Measurements from ENCODE around the gene POU2F1. TPM values are rescaled to one million over a fixed set of nuclear protein-coding genes. Genes with fewer than 3 reads are reported as not detected.

POU2F1 gene
- total and polyA plus RNA-seq, 2 experiments from 2014 or later: 38.8 to 66.1 TPM

- no peak for TF ChIP-seq ZNF462 (CRISPR knock-in tag; IDR thresholded peaks at IDR 0.05)
- TF ChIP-seq JUNB (IDR thresholded peaks at IDR 0.05; ENCODE audit: unreplicated experiment): no peak
- no peak for TF ChIP-seq NANOG (IDR thresholded peaks at IDR 0.05; ENCODE audit: borderline replicate concordance)
Measured at GRCh38 chr1:167297222-167298214, 76.8 kb downstream of the POU2F1 start (continued).

DNA sequence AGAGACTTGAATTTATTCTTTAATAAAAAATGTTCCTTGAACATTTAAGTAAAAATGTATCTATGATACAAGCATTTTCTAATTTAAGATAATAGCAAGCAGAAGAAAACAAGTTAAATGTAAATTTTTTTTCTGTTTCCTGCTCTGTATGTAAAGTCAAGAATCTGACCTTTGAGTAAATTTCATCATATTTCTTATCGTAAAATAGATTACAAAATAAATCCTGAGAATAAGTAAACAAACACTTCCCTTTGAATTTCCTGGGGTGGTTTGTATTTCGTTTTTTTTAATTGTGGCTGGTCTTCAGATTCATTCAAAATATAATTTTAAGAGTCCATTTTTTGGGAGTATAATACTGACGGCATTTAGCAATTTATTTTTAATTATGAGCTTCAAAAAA, 77.6 kb downstream of the POU2F1 start:
- peaks cover 98% of the 10 kb centered on the region for H3K79me2 ChIP-seq (replicated peaks; ENCODE audit: insufficient read depth)
- Mint-ChIP-seq H3K4me3 (no peak overlapping the region), H3K27ac (no peak overlapping the region), H3K27me3 (ENCODE audit: insufficient read depth, low read depth, poor library complexity) (peaks cover 9% of the 10 kb centered on the region), H3K4me1 (peaks cover 36% of the 10 kb centered on the region), H3K9me3 (no peaks in the 10 kb centered on the region), H3K36me3 (ENCODE audit: low read depth) (peaks cover 3% of the 10 kb centered on the region; the same call in 2 of the 3 replicates)
- H3K27me3 ChIP-seq (ENCODE audit: insufficient read depth): no peaks in the 10 kb centered on the region
- TF ChIP-seq, protein P1, sequence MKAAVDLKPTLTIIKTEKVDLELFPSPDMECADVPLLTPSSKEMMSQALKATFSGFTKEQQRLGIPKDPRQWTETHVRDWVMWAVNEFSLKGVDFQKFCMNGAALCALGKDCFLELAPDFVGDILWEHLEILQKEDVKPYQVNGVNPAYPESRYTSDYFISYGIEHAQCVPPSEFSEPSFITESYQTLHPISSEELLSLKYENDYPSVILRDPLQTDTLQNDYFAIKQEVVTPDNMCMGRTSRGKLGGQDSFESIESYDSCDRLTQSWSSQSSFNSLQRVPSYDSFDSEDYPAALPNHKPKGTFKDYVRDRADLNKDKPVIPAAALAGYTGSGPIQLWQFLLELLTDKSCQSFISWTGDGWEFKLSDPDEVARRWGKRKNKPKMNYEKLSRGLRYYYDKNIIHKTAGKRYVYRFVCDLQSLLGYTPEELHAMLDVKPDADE (IDR thresholded peaks at IDR 0.05): no peak
- TF ChIP-seq NANOG (IDR thresholded peaks at IDR 0.05; ENCODE audit: borderline replicate concordance) (no peak), POLR2AphosphoS5 (IDR thresholded peaks at IDR 0.05; ENCODE audit: low read depth) (no peak), EZH2phosphoT487 (IDR thresholded peaks at IDR 0.05; ENCODE audit: unreplicated experiment) (no peak), EZH2 (IDR thresholded peaks at IDR 0.05; ENCODE audit: low read depth, unreplicated experiment) (no peak), CREB1 (CRISPR knock-in tag; IDR thresholded peaks at IDR 0.05; ENCODE audit: low read depth) (no peak)
- H3K27ac ChIP-seq (ENCODE audit: low read depth): no peak overlapping the region
- DNase-seq (ENCODE audit: low spot score): no peak
- no peaks in the 10 kb centered on the region for H3K9me2 ChIP-seq (ENCODE audit: insufficient read depth)
- H3K4me2 ChIP-seq: no peak overlapping the region
- no peaks in the 10 kb centered on the region for H3K36me3 ChIP-seq (ENCODE audit: insufficient read depth)
- no peak overlapping the region for H2AFZ ChIP-seq
- no peak overlapping the region for H3K4me3 ChIP-seq
- ATAC-seq: no peak
- H4K20me1 ChIP-seq (replicated peaks; ENCODE audit: insufficient read depth): peaks cover 33% of the 10 kb centered on the region; the same call in 1 of the 2 replicates
- H3K4me1 ChIP-seq (ENCODE audit: insufficient read depth): peaks cover 34% of the 10 kb centered on the region
- H3F3A ChIP-seq (replicated peaks; ENCODE audit: low read depth): no peaks in the 10 kb centered on the region
